Fibroblast of skin of back (primary cell): ENCODE results near the gene HDAC8.

ENCODE experiments used
- DNase-seq: peaks from one replicate; pipeline ENCODE4 v3.0.0-alpha.2; 2013

The HDAC8 gene

DNA sequence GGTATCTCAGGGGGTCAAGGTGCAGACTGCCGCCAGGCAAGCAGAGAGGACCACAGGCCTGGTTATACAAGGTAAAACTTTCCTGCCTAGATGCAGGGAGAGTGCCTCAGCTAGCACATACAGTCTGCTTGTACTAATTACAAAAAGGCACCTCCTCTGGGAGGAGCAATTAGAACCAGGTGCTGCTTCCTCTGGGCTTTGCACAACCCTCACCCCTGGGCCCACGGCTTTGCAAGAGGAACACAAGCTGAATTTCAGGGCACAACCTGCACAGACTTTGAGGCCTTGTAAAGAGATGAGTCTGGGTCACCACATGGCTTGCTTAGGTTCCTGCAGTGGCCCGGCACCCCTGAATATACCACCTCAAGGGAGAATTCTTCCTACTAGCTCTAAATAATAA lies 257.8 kb downstream of the HDAC8 start:
- DNase-seq = no peak

DNA sequence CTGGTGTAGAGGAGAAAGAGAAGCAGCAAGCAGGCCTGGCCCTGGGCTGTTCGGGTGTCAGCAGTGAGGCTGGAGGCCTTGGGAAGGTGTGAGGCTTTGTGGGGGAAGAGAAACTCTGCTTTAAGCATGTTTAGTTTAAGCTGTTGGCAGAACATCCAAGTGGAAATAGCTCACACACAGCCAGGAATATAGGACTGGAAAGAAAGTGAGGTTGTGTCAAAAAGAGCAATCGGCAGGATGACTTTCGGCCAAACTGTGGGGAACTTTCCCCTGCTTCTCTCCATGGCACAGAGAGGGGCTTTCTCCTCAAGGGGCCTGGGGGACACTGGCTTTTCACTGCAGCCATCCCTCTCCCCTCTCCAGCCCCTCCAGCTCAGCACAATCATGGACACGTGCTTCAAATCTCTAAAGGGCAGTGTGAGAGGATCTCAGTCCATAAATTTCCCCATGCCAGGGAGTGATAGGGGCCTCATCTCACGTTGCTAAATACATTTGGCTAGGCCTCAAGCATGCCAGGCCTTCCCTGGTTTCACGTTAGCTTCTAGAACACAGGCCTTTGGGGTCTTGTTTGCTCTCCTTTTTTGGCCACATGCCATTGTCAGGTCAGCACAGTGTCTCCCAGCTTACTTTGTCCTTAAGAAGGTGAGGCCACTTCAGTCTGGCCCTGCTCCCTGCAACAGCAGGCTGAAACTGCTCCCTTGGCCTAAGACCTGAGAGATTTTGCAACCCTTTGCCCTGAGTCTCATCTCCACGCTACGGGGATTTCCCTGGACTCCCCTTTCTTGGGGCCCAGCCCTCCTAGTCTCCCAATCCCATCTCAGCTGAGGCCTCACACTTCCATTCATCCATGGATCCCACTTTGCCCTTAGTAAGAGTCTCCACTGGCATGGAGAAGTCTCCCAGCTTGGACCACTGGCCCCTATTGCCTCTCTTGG lies 258.7 kb downstream of the HDAC8 start:
- no peak for DNase-seq

DNA sequence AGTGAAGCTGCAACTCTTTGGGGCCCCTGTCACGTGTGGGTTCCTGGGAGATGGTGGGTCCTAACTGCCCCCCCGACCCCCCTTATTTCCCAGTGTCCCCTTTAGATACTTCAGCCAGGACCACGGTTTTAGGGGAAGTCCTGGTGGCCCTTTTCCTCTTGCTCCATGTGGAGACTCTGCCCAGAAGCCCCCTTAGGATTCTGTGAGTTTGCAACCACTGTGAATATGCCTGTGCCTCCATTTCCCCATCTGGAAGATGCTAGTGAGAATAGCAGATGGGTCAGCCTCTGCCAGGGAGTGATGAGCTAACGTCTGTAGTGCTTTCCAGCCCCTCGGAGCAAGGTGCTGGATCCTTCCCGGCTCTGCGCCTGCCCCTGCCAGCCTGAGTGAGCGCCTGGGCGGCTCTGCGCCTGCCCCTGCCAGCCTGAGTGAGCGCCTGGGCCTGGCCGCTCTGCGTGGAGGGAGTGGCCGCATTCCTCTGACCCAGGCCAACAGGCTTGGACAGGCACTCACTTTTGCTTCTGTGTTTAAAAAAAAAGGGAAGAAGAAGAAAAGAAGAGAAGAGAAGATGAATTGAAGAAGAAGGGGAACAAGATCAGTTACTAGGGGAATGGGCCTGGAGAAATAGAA lies 260.2 kb downstream of the HDAC8 start:
- no peak for DNase-seq

GRCh38 chrX:72309297-72310071 lies 263.2 kb downstream of the HDAC8 start:
- no peak for DNase-seq

DNA sequence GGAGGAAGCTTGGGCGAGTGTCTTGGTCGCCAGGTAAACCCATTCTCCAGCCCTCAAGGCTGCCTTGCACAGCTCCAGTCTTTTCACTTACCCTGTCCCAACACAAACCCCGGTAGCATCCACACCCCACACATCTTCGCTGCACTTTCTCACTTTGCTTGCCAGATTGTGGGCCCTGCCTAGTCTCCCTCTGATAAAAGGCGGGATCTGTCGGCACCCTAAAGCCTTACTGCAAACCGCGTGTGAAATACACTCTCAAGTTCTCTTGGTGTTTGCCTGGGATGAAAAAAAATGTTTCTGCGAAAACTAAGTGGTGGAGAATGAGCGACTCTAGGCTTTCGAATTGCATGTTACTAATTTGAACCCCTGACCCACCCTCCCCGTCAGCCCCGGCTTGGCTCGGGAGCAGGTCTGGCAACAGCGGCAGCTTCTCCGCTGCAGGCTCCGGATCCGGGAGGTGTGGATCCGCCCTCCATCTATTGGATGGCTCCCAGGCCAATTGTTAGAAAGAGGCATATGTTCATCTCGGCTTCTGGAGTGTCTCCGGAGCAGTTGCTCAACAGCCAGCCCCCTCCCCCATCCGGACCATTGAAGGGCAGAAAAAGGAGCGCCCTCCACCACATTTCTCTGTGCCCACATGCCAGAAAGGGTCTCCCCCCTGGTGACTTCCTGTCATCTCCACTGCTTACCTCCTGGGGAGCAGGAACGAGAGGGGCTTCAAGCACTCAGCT lies 263.9 kb downstream of the HDAC8 start:
- DNase-seq = peak; percentile 62

DNA sequence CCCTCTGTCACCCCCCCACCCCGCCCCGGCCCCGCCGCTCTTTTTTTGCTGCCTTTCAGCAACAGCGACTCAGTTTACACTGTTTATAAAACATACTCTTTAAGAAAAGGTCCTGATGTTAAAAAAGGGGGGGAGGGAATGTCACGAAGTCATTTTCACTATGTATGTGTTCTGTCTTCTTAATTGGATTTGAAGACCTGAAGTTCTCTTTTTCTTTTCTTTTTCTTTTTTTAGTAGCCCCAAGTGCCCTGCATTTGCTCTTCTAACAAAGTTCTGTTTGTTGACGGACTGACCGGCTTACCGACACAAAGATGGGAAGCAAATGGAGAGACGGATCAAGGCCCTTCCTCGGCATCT lies 264.5 kb downstream of the HDAC8 start:
- DNase-seq = no peak

- no peak for DNase-seq
Observed at GRCh38 chrX:72307646-72308051, 265.0 kb downstream of the HDAC8 start.

DNA sequence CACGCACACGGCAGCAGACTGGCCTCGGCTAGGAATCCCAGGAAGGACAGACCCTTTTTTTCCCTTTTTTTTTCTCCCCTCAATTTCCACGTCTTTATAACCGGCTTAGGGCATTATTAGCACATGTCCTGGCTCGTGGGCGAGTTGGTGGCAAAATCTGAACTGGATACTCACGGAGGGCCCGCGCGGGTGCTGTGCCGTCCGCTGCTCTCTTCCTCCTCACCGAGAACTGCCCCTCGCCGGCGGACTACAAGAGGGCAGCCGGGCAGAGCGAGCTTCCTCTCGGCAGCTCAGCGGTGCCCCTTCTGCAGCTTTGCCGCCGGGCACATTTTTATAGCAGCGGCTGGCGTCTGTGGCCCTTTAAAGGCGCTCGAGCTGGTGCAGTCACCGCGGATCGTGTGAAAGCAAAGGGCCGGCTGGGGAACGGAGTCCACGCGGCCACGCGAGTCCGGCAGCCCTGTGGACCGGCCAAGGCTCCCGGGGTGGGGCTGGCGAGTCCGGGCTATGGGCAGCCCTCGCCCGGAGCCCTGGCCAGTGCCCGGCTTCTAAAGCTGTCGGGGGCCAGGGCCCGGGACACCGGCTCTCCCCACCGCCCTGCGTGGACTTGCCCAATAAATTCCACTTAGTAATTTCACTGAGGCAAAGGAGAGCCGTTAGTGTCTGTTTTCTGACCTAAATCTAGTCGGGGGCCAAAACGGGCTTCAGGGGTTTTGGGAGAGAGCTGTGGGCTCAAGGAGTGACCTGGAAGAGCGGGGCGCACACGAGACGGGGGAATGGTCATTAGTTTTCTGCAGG lies 265.6 kb downstream of the HDAC8 start:
- peak; percentile 72 for DNase-seq

GRCh38 chrX:72306085-72306801 lies 266.4 kb downstream of the HDAC8 start:
- DNase-seq = no peak

GRCh38 chrX:72305286-72306084 lies 267.2 kb downstream of the HDAC8 start, which contains the start of gene CITED1:
Gene CITED1, minus strand, starts transcription at chrX:72305914. Its CDS starts 3,045 bp downstream, at chrX:72302869.
- no peak for DNase-seq

DNA sequence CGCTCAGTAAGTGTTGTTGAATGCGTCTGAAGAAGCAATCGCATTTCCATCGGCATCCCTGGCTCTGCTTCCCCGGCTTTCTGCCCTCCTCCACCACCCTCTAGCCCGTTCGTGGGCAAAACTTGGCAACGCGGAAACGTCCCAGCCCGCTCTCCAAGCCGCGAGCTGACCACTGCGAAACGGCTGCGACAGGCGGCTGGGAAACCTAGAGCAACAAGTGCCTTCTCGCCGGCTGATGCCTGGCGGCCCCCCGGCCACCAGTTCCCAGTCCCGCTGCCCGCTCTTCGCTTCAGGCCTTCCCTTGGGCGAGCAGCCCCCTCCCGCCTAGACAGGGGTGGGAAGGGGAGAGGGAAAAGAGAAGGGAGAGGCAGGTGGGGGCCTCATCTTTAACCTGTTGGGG lies 267.8 kb downstream of the HDAC8 start:
- DNase-seq = no peak

DNA sequence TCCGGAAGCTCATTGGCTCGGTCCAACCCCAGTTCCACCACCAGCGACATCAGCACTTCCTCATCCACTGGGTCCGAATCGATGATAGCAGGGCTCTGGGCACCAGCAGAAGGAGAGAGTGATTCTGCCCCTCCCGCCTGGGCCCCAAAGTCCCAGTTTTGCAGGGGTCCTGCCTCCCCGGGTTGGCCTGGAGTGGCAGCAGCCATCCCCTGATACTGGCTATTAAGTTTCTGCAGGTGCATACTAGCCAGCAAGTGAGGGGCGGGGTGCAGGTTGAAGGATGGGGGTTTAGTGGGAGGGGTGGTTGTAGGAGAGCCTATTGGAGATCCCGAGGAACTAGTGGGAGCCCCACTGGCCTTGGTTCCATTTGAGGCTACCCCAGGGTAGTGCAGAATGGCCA lies 270.9 kb downstream of the HDAC8 start:
- no peak for DNase-seq

- no peak for DNase-seq
Observed at GRCh38 chrX:72299891-72300630, 272.6 kb downstream of the HDAC8 start.

- DNase-seq = peak; percentile 19
Observed at GRCh38 chrX:72297953-72298730, 274.5 kb downstream of the HDAC8 start.

GRCh38 chrX:72296991-72297390 lies 275.7 kb downstream of the HDAC8 start:
- no peak for DNase-seq

DNA sequence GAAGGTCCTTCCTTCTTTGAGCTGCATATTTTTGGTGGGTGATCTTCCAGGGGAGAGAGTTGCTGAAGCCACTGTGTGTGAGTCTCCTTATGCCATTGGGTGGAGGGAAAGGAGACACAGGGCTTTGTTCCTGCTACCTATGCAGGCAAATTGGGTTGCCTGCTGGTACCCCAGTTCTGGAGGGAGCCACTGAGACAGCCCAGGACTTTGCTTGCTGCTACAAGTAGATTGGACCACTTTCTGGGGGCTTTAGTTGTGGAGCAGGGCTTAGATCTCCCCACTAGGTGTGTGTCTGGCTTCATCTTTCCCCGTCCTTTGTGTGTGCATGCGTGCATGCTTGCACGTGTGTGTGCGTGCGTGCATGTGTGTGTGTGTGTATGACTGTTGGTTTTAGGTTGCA lies 276.9 kb downstream of the HDAC8 start:
- no peak for DNase-seq

DNA sequence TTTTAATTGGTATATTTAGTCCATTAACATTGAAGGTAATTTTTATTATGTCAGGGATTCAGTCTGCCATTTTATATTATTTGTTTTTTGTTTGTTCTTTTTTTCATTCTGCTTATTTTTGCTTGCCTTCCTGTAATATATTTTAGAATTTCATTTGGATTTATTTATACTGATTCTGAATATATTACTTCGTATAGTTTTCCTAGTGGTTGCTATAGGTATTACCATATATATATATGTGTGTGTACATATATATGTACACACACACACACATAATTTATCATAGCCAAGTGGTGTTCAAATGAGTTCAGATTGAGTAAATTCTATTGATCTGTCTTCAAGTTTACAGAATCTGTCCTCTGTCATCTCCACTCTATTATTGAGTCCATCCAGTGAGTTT lies 278.1 kb downstream of the HDAC8 start:
- no peak for DNase-seq

GRCh38 chrX:72282302-72282701 lies 290.3 kb downstream of the HDAC8 start:
- DNase-seq = no peak
